Measurements from ENCODE around the gene LSS. TPM values are rescaled to one million over a fixed set of nuclear protein-coding genes. Genes with fewer than 3 reads are reported as not detected.
"Not testable (repeated sequence)": the region's sequence is repeated elsewhere in the genome, so short reads cannot be mapped to it uniquely, and the experiment has no call there.

LSS gene
- total and polyA plus RNA-seq, 4 donors = 9.3 to 85.2 (median 56.1) TPM

DNA sequence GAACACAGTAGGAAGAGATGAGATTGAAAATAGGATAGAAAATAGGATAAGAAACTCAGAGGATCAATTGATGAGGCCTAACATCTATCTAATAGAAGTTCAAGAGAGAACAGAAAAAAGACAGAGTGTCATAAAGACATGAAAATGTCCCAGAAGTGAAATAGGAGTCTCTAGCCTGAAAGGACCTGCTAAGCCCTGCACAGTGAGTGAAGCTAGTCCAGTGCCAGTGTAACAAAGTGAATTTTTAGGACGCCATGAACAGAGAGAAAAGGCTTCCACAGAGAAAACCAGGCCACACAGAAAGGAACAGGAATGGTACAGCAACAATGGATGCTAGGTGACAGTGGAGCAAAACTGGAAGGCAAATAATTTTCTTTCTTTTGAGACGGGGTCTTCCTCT lies 20.3 kb upstream of the LSS start:
- Histone ChIP-seq H3K9me3 (ENCODE audit: control insufficient read depth, low read length) (no peaks in the 10 kb centered on the region), H3K4me1 (ENCODE audit: control insufficient read depth in 1 of 2, insufficient read depth in 2 of 2, low read length in 2 of 2) (no peaks in the 10 kb centered on the region), H3K36me3 (ENCODE audit: control insufficient read depth in 1 of 2, insufficient read depth in 2 of 2, low read length in 1 of 2) (peaks cover 5 to 27% of the 10 kb centered on the region in 2 donors), H3K27ac (ENCODE audit: low read depth in 1 of 2, low read length in 2 of 2) (no peak overlapping the region), H3K4me3 (ENCODE audit: low read length in 2 of 2) (no peak overlapping the region), H3K27me3 (ENCODE audit: control insufficient read depth in 1 of 2, insufficient read depth in 2 of 2, low read length in 1 of 2) (no peaks in the 10 kb centered on the region)
- 88 to 91% methylated on average over 2 of the region's 2 CpGs for WGBS, 2 donors
- intact Hi-C loops (cut with DNase I) = no loop called here
- DNase-seq (no peak), ATAC-seq (ENCODE audit: low FRiP score) (no peak)

DNA sequence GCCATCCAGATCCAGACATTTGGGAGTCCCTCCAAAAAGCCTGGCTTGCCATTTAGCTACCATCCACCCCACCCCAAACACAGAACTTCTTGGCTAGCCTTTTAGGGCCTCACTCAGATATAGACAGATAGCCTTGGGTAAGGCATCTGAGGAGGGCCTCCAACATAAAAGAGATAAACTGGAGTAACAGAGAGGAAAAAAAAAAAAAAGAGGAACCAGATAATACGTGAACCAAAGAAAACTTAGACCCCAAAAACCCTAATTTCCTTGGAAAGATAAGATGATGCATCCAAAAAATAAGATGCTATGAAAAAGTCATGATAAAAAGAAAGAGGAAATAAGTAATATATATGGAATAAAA lies 19.8 kb upstream of the LSS start:
- Histone ChIP-seq H3K36me3 (ENCODE audit: control insufficient read depth in 1 of 2, insufficient read depth in 2 of 2, low read length in 1 of 2) (peaks cover 5 to 30% of the 10 kb centered on the region in 2 donors), H3K27ac (ENCODE audit: low read depth in 1 of 2, low read length in 2 of 2) (no peak overlapping the region), H3K9me3 (ENCODE audit: control insufficient read depth, low read length) (no peaks in the 10 kb centered on the region), H3K27me3 (ENCODE audit: control insufficient read depth in 1 of 2, insufficient read depth in 2 of 2, low read length in 1 of 2) (no peaks in the 10 kb centered on the region), H3K4me3 (ENCODE audit: low read length in 2 of 2) (no peak overlapping the region), H3K4me1 (ENCODE audit: control insufficient read depth in 1 of 2, insufficient read depth in 2 of 2, low read length in 2 of 2) (no peaks in the 10 kb centered on the region)
- intact Hi-C loops (cut with DNase I) = no loop called here
- 91 to 92% methylated on average over 1 of the region's 1 CpG for WGBS, 2 donors
- DNase-seq = no peak
- ATAC-seq (ENCODE audit: low FRiP score) = no peak

DNA sequence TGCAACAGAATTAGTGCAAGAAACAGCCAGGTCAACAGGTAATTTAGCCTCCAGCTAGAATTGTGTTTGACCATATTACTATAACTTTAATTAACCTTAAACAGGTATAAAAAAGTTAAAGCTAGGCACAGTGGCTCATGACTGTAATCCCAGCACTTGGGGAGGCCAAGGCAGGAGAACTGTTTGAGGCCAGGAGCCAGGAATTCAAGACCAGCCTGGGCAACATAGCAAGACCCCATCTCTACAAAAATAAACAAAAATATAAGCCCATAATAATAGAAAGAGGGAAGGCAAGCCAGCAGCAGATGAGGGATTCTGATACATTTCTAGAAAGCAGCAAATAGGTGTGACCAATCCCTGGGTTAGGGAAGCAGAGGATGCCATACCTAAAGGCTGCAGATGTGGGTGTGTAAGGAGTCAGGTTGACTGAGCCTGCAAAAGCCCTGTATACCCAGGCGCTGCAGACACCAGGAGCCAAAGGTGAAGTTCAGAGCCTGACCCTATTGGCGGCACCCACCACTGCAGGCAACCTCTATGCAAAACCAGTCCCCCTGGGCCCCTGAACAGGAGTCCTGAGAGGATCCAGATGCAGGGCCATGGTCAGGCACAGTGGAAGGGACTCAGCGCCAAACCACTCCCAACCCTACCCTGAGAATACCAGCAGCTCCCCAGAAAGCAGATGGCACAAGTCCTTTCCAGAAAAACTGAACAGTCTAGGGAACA lies 19.3 kb upstream of the LSS start:
- intact Hi-C loops (cut with DNase I) = no loop called here
- 98 to 100% methylated on average over 3 of the region's 3 CpGs for WGBS, 2 donors
- DNase-seq = peak in 1 of 2 donors; percentile 39
- no peak for ATAC-seq (ENCODE audit: low FRiP score)
- Histone ChIP-seq H3K36me3 (ENCODE audit: control insufficient read depth in 1 of 2, insufficient read depth in 2 of 2, low read length in 1 of 2) (peaks cover 8 to 30% of the 10 kb centered on the region in 2 donors), H3K4me1 (ENCODE audit: control insufficient read depth in 1 of 2, insufficient read depth in 2 of 2, low read length in 2 of 2) (no peaks in the 10 kb centered on the region), H3K27ac (ENCODE audit: low read depth in 1 of 2, low read length in 2 of 2) (no peak overlapping the region), H3K9me3 (ENCODE audit: control insufficient read depth, low read length) (no peaks in the 10 kb centered on the region), H3K4me3 (ENCODE audit: low read length in 2 of 2) (no peak overlapping the region), H3K27me3 (ENCODE audit: control insufficient read depth in 1 of 2, insufficient read depth in 2 of 2, low read length in 1 of 2) (no peaks in the 10 kb centered on the region)

- intact Hi-C loops (cut with DNase I) = no loop called here
- DNase-seq (no peak), ATAC-seq (ENCODE audit: low FRiP score) (no peak)
- Histone ChIP-seq H3K27ac (ENCODE audit: low read depth in 1 of 2, low read length in 2 of 2) (no peak overlapping the region), H3K9me3 (ENCODE audit: control insufficient read depth, low read length) (no peaks in the 10 kb centered on the region), H3K4me3 (ENCODE audit: low read length in 2 of 2) (no peak overlapping the region), H3K36me3 (ENCODE audit: control insufficient read depth in 1 of 2, insufficient read depth in 2 of 2, low read length in 1 of 2) (peaks cover 10 to 30% of the 10 kb centered on the region in 2 donors), H3K4me1 (ENCODE audit: control insufficient read depth in 1 of 2, insufficient read depth in 2 of 2, low read length in 2 of 2) (no peaks in the 10 kb centered on the region), H3K27me3 (ENCODE audit: control insufficient read depth in 1 of 2, insufficient read depth in 2 of 2, low read length in 1 of 2) (no peaks in the 10 kb centered on the region)
- 86 to 91% methylated on average over 6 of the region's 6 CpGs for WGBS, 2 donors
Measured at GRCh38 chr21:46246345-46246744, 17.8 kb upstream of the LSS start.

DNA sequence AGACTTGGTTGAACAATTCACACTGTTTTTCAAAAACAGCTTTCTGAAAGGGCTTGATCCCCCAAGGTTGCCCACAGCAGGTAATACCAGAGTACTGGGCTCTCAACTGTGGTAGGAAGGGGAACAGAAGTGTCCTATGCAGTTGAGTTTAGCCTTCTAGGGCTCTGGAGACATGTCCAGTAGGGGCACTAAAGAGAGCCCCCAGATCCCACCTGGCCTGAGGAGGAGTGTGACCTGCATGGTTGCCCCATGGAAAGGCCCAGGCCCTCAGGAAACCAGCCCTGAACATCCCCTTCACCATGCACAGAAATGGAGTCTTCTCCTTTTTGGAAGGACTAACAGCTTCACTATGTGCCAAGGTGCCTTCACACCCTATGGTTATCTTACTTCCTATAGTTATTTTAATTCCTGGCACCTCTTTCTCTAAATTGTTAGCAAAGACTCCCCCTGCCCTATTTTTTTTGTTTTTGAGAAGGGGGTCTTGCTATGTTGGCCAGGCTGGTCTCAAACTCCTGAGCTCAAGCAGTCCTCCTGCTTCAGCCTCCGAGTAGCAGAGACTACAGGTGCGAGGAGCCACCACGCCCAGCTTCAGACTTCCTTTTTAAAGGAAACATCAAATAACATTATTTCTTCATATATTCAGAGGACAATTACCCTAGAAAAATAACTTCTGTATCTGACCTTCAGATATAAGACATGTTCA lies 16.8 kb upstream of the LSS start:
- DNase-seq (peak in 1 of 2 donors; percentile 25), ATAC-seq (ENCODE audit: low FRiP score) (no peak)
- Histone ChIP-seq H3K27me3 (ENCODE audit: control insufficient read depth in 1 of 2, insufficient read depth in 2 of 2, low read length in 1 of 2) (no peaks in the 10 kb centered on the region), H3K4me3 (ENCODE audit: low read length in 2 of 2) (no peak overlapping the region), H3K4me1 (ENCODE audit: control insufficient read depth in 1 of 2, insufficient read depth in 2 of 2, low read length in 2 of 2) (no peaks in the 10 kb centered on the region), H3K27ac (ENCODE audit: low read depth in 1 of 2, low read length in 2 of 2) (no peak overlapping the region), H3K36me3 (ENCODE audit: control insufficient read depth in 1 of 2, insufficient read depth in 2 of 2, low read length in 1 of 2) (peaks cover 11 to 33% of the 10 kb centered on the region in 2 donors), H3K9me3 (ENCODE audit: control insufficient read depth, low read length) (no peaks in the 10 kb centered on the region)
- WGBS, 2 donors = 79 to 96% methylated on average over 3 of the region's 3 CpGs
- intact Hi-C loops (cut with DNase I) = no loop called here

GRCh38 chr21:46244602-46245001 lies 16.0 kb upstream of the LSS start:
- Histone ChIP-seq H3K4me1 (ENCODE audit: control insufficient read depth in 1 of 2, insufficient read depth in 2 of 2, low read length in 2 of 2) (no peaks in the 10 kb centered on the region), H3K27me3 (ENCODE audit: control insufficient read depth in 1 of 2, insufficient read depth in 2 of 2, low read length in 1 of 2) (no peaks in the 10 kb centered on the region), H3K4me3 (ENCODE audit: low read length in 2 of 2) (no peak overlapping the region), H3K36me3 (ENCODE audit: control insufficient read depth in 1 of 2, insufficient read depth in 2 of 2, low read length in 1 of 2) (peaks cover 8 to 30% of the 10 kb centered on the region in 2 donors), H3K27ac (ENCODE audit: low read depth in 1 of 2, low read length in 2 of 2) (no peak overlapping the region), H3K9me3 (ENCODE audit: control insufficient read depth, low read length) (no peaks in the 10 kb centered on the region)
- 89 to 90% methylated on average over 8 of the region's 8 CpGs for WGBS, 2 donors
- ATAC-seq (ENCODE audit: low FRiP score) (no peak), DNase-seq (peak in 1 of 2 donors; percentile 33)
- intact Hi-C loops (cut with DNase I) = no loop called here

- peak in 1 of 2 donors; percentile 27 for DNase-seq
- H3K36me3 ChIP-seq (ENCODE audit: control insufficient read depth in 1 of 2, insufficient read depth in 2 of 2, low read length in 1 of 2) = peaks cover 7 to 29% of the 10 kb centered on the region in 2 donors
- intact Hi-C loops (cut with DNase I) = no loop called here
- no peaks in the 10 kb centered on the region for H3K27me3 ChIP-seq (ENCODE audit: control insufficient read depth in 1 of 2, insufficient read depth in 2 of 2, low read length in 1 of 2)
- no peaks in the 10 kb centered on the region for H3K9me3 ChIP-seq (ENCODE audit: control insufficient read depth, low read length)
- ATAC-seq (ENCODE audit: low FRiP score) = no peak
- no peaks in the 10 kb centered on the region for H3K4me1 ChIP-seq (ENCODE audit: control insufficient read depth in 1 of 2, insufficient read depth in 2 of 2, low read length in 2 of 2)
- 90 to 91% methylated on average over 3 of the region's 3 CpGs for WGBS, 2 donors
- H3K27ac ChIP-seq (ENCODE audit: low read depth in 1 of 2, low read length in 2 of 2) = no peak overlapping the region
- no peak overlapping the region for H3K4me3 ChIP-seq (ENCODE audit: low read length in 2 of 2)
Measured at GRCh38 chr21:46243960-46244361, 15.4 kb upstream of the LSS start.

DNA sequence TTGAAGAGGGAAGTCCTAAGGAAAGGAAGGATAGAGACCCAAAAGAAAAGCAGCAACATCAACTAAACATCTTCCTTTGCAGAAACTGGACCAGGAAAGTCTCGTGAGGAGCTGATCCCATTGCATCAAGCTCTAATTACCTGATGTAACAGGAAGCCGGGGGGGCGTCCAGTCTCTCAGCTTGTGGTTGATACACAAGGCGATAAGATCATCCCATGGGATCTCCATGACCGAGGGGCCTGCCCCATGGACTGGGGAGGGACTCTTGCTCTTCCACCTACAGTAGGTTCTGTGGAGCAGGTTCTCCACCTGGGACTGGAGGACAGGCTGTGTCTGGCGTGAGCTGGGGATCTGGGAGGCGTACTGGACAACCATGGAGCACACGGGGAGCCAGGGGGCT lies 14.8 kb upstream of the LSS start:
- Histone ChIP-seq H3K36me3 (ENCODE audit: control insufficient read depth in 1 of 2, insufficient read depth in 2 of 2, low read length in 1 of 2) (peaks cover 6 to 29% of the 10 kb centered on the region in 2 donors), H3K9me3 (ENCODE audit: control insufficient read depth, low read length) (no peaks in the 10 kb centered on the region), H3K27me3 (ENCODE audit: control insufficient read depth in 1 of 2, insufficient read depth in 2 of 2, low read length in 1 of 2) (no peaks in the 10 kb centered on the region), H3K4me3 (ENCODE audit: low read length in 2 of 2) (no peak overlapping the region), H3K4me1 (ENCODE audit: control insufficient read depth in 1 of 2, insufficient read depth in 2 of 2, low read length in 2 of 2) (no peaks in the 10 kb centered on the region), H3K27ac (ENCODE audit: low read depth in 1 of 2, low read length in 2 of 2) (no peak overlapping the region)
- WGBS, 2 donors = 86 to 88% methylated on average over 8 of the region's 8 CpGs
- DNase-seq (peak in 1 of 2 donors; percentile 59), ATAC-seq (ENCODE audit: low FRiP score) (no peak)
- intact Hi-C loops (cut with DNase I) = no loop called here

- H3K36me3 ChIP-seq (ENCODE audit: control insufficient read depth in 1 of 2, insufficient read depth in 2 of 2, low read length in 1 of 2) = peaks cover 6 to 25% of the 10 kb centered on the region in 2 donors
- H3K4me1 ChIP-seq (ENCODE audit: control insufficient read depth in 1 of 2, insufficient read depth in 2 of 2, low read length in 2 of 2); intact Hi-C loops (cut with DNase I); H3K4me3 ChIP-seq (ENCODE audit: low read length in 2 of 2); H3K9me3 ChIP-seq (ENCODE audit: control insufficient read depth, low read length); DNase-seq; ATAC-seq (ENCODE audit: low FRiP score); H3K27ac ChIP-seq (ENCODE audit: low read depth in 1 of 2, low read length in 2 of 2); H3K27me3 ChIP-seq (ENCODE audit: control insufficient read depth in 1 of 2, insufficient read depth in 2 of 2, low read length in 1 of 2): not testable (repeated sequence)
- WGBS, 2 donors = 62 to 64% methylated on average over 1 of the region's 1 CpG
Measured at GRCh38 chr21:46241577-46241976, 13.0 kb upstream of the LSS start.

Data from aorta (tissue), 5 donors.